Smooth muscle cell (in vitro differentiated cells): ENCODE data around the gene GARS1. TPM values are rescaled to one million over a fixed set of nuclear protein-coding genes. Genes with fewer than 3 reads are reported as not detected.

Source experiments
- DNase-seq: peaks from one replicate; lab custom pipeline; 2025; ENCODE audit not compliant: unreplicated experiment; lab: John Stamatoyannopoulos, UW
- H2AFZ ChIP-seq: fragments of 200-600 bp; sonication (generic); 2 replicates; pipeline ENCODE4 v1.6.0; 2016; ENCODE audit warnings: antibody characterized with exemption, low read depth, mild to moderate bottlenecking
- H3F3A ChIP-seq: fragments of 200-600 bp; sonication (generic); 2 replicates; pipeline ENCODE4 v1.6.0; 2017; ENCODE audit warnings: antibody characterized with exemption, low read depth
- H3K27ac ChIP-seq: fragments of 200-600 bp; sonication (generic); 2 replicates; pipeline ENCODE4 v1.5.1; 2016; ENCODE audit warnings: low read depth, mild to moderate bottlenecking
- H3K27me3 ChIP-seq: fragments of 200-600 bp; sonication (generic); 2 replicates; pipeline ENCODE4 v1.6.1; 2016; ENCODE audit warnings: low read depth, mild to moderate bottlenecking
- H3K36me3 ChIP-seq: fragments of 200-600 bp; sonication (generic); 2 replicates; pipeline ENCODE4 v1.5.1; 2016; ENCODE audit warnings: low read depth
- H3K4me1 ChIP-seq: fragments of 200-600 bp; sonication (generic); 2 replicates; pipeline ENCODE4 v1.5.1; 2016; ENCODE audit warnings: low read depth
- H3K4me2 ChIP-seq: fragments of 200-600 bp; sonication (generic); 2 replicates; pipeline ENCODE4 v1.6.0; 2016; ENCODE audit warnings: mild to moderate bottlenecking
- H3K4me3 ChIP-seq: fragments of 200-600 bp; sonication (generic); 2 replicates; pipeline ENCODE4 v1.5.1; 2016; ENCODE audit warnings: mild to moderate bottlenecking
- H3K79me2 ChIP-seq: fragments of 200-600 bp; sonication (generic); 2 replicates; pipeline ENCODE4 v1.6.0; 2016; ENCODE audit warnings: low read depth, mild to moderate bottlenecking
- H3K9ac ChIP-seq: fragments of 200-600 bp; sonication (generic); 2 replicates; pipeline ENCODE4 v1.6.0; 2016; ENCODE audit warnings: low read depth
- H3K9me3 ChIP-seq: fragments of 200-600 bp; sonication (generic); replicated peaks from 2 replicates; pipeline ENCODE4 v1.5.1; 2016; ENCODE audit warnings: low read depth
- H4K20me1 ChIP-seq: fragments of 200-600 bp; sonication (generic); 2 replicates; pipeline ENCODE4 v1.6.0; 2016; ENCODE audit warnings: low read depth
- CTCF ChIP-seq: fragments of 200-600 bp; sonication (generic); IDR thresholded peaks from 2 replicates; pipeline ENCODE4 v1.5.1; 2017; ENCODE audit warnings: borderline replicate concordance, mild to moderate bottlenecking, antibody characterized with exemption; ENCODE audit not compliant: insufficient read depth, poor library complexity, severe bottlenecking
- WGBS: methylation state at CpG from one replicate; pipeline ENCODE4 v1.1.7; 2016; ENCODE audit warnings: low lambda C conversion rate; 5-methylcytosine and 5-hydroxymethylcytosine counted together
- polyA plus RNA-seq: library from polyadenylated mRNA; unstranded; fragments of >200 nt; fragmentation: Nextera tagmentation; extraction: Ambion mirVana; gene quantifications from 2 replicates; pipeline ENCODE4 v1.2.1, GENCODE V29; 2016
- total RNA-seq: library from RNA; depleted of rRNA; stranded (reverse); fragments of >200 nt; gene quantifications from 2 replicates; pipeline ENCODE4 v1.2.3, GENCODE V29; 2014

Gene GARS1
- total and polyA plus RNA-seq, 2 experiments from 2014 or later, result 233 to 299 TPM

- Histone ChIP-seq H3K9me3 (no peaks in the 10 kb centered on the region), H3K27me3 (no peaks in the 10 kb centered on the region), H3K79me2 (no peaks in the 10 kb centered on the region), H3K4me3 (no peak overlapping the region), H3K4me2 (no peak overlapping the region), H3K27ac (no peak overlapping the region), H4K20me1 (no peaks in the 10 kb centered on the region), H2AFZ (no peak overlapping the region), H3K4me1 (no peaks in the 10 kb centered on the region), H3K36me3 (no peaks in the 10 kb centered on the region), H3K9ac (no peak overlapping the region), H3F3A (no peaks in the 10 kb centered on the region)
- 97% methylated on average over 2 of the region's 2 CpGs for WGBS
- DNase-seq, result no peak
- no peak for TF ChIP-seq CTCF
These were observed 62.5 kb downstream of the GARS1 start for GRCh38 chr7:30657131-30657530.

- no peak overlapping the region for H3K9ac ChIP-seq
- H3K27me3 ChIP-seq, result no peaks in the 10 kb centered on the region
- no peak for DNase-seq
- H3K4me3 ChIP-seq, result no peak overlapping the region
- H3K79me2 ChIP-seq, result no peaks in the 10 kb centered on the region
- TF ChIP-seq CTCF, result no peak
- H3F3A ChIP-seq, result no peaks in the 10 kb centered on the region
- WGBS, result 88% methylated on average over 3 of the region's 3 CpGs
- H3K4me2 ChIP-seq, result no peak overlapping the region
- H3K36me3 ChIP-seq, result no peaks in the 10 kb centered on the region
- H4K20me1 ChIP-seq, result no peaks in the 10 kb centered on the region
- H3K4me1 ChIP-seq, result no peaks in the 10 kb centered on the region
- no peak overlapping the region for H2AFZ ChIP-seq
- no peaks in the 10 kb centered on the region for H3K9me3 ChIP-seq
- H3K27ac ChIP-seq, result no peak overlapping the region
These were observed 63.9 kb downstream of the GARS1 start for GRCh38 chr7:30658479-30659074.

- H3K4me2 ChIP-seq, result no peak overlapping the region
- H3K79me2 ChIP-seq, result no peaks in the 10 kb centered on the region
- no peaks in the 10 kb centered on the region for H3F3A ChIP-seq
- no peak overlapping the region for H3K9ac ChIP-seq
- no peaks in the 10 kb centered on the region for H3K4me1 ChIP-seq
- H2AFZ ChIP-seq, result no peak overlapping the region
- H3K9me3 ChIP-seq, result no peaks in the 10 kb centered on the region
- no peak for DNase-seq
- 90% methylated on average over 3 of the region's 3 CpGs for WGBS
- H3K27me3 ChIP-seq, result peaks cover 5% of the 10 kb centered on the region
- no peak for TF ChIP-seq CTCF
- no peaks in the 10 kb centered on the region for H4K20me1 ChIP-seq
- H3K27ac ChIP-seq, result no peak overlapping the region
- no peaks in the 10 kb centered on the region for H3K36me3 ChIP-seq
- no peak overlapping the region for H3K4me3 ChIP-seq
These were observed 64.6 kb downstream of the GARS1 start for GRCh38 chr7:30659312-30659711.
